Neutrophil (primary cell): ENCODE measurements around the gene NAIF1.

Source experiments
- H3K27ac ChIP-seq: fragments of 200-600 bp; sonication (generic); 2 replicates; pipeline ENCODE4 v1.5.1; 2016; ENCODE audit warnings: mild to moderate bottlenecking, moderate library complexity
- H3K27me3 ChIP-seq: fragments of 200-600 bp; sonication (generic); 2 replicates; pipeline ENCODE4 v1.6.0; 2016; ENCODE audit warnings: mild to moderate bottlenecking
- H3K36me3 ChIP-seq: fragments of 200-600 bp; sonication (generic); 2 replicates; pipeline ENCODE4 v1.5.1; 2017
- H3K4me1 ChIP-seq, 2 experiments: fragments of 200-600 bp in 1 of 2; sonication (generic) in 1 of 2; 1 replicate in 1 of 2; 2 replicates in 1 of 2; pipeline versions ENCODE4 v1.5.1 to v1.6.1; 2013 to 2016; ENCODE audit warnings: low read depth in 1 of 2, low read length in 1 of 2, mild to moderate bottlenecking in 1 of 2, moderate library complexity in 1 of 2; ENCODE audit not compliant: control insufficient read depth in 1 of 2, insufficient read depth in 1 of 2
- H3K4me3 ChIP-seq, 2 experiments: fragments of 200-600 bp in 1 of 2; sonication (generic) in 1 of 2; 1 replicate in 1 of 2; 2 replicates in 1 of 2; pipeline ENCODE4 v1.5.1; 2013 to 2016; ENCODE audit warnings: low read depth in 1 of 2, low read length in 1 of 2, mild to moderate bottlenecking in 1 of 2, moderate library complexity in 1 of 2
- H3K9me3 ChIP-seq: fragments of 200-600 bp; sonication (generic); 2 replicates; pipeline ENCODE4 v1.5.1; 2016
- CTCF ChIP-seq: fragments of 200-600 bp; sonication (generic); IDR thresholded peaks from 2 replicates; pipeline ENCODE4 v1.5.1; 2016; ENCODE audit warnings: antibody characterized with exemption

NAIF1 gene

GRCh38 chr9:128091571-128091970, 24.5 kb upstream of the NAIF1 start:
- no peak for TF ChIP-seq CTCF
- H3K4me3 ChIP-seq, result no peak overlapping the region
- no peaks in the 10 kb centered on the region for H3K9me3 ChIP-seq
- no peak overlapping the region for H3K27ac ChIP-seq
- H3K36me3 ChIP-seq, result no peaks in the 10 kb centered on the region
- no peaks in the 10 kb centered on the region for H3K27me3 ChIP-seq
- H3K4me1 ChIP-seq, result peaks cover 18 to 20% of the 10 kb centered on the region in 2 experiments

GRCh38 chr9:128091144-128091543, 24.0 kb upstream of the NAIF1 start:
- no peak for TF ChIP-seq CTCF
- Histone ChIP-seq H3K27ac (no peak overlapping the region), H3K4me3 (no peak overlapping the region), H3K36me3 (no peaks in the 10 kb centered on the region), H3K27me3 (no peaks in the 10 kb centered on the region), H3K9me3 (no peaks in the 10 kb centered on the region), H3K4me1 (peaks cover 18 to 20% of the 10 kb centered on the region in 2 experiments)

- H3K27ac ChIP-seq, result no peak overlapping the region
- H3K4me1 ChIP-seq, result peaks cover 7 to 12% of the 10 kb centered on the region in 2 experiments
- no peaks in the 10 kb centered on the region for H3K9me3 ChIP-seq
- TF ChIP-seq CTCF, result no peak
- no peaks in the 10 kb centered on the region for H3K27me3 ChIP-seq
- H3K36me3 ChIP-seq, result no peaks in the 10 kb centered on the region
- no peak overlapping the region for H3K4me3 ChIP-seq
Measured at GRCh38 chr9:128089299-128089698, 22.2 kb upstream of the NAIF1 start.

GRCh38 chr9:128088253-128088945, 21.3 kb upstream of the NAIF1 start:
- H3K36me3 ChIP-seq, result no peaks in the 10 kb centered on the region
- no peak overlapping the region for H3K27ac ChIP-seq
- H3K9me3 ChIP-seq, result no peaks in the 10 kb centered on the region
- no peaks in the 10 kb centered on the region for H3K27me3 ChIP-seq
- TF ChIP-seq CTCF, result no peak
- H3K4me1 ChIP-seq, result peaks cover 0 to 7% of the 10 kb centered on the region in 2 experiments
- H3K4me3 ChIP-seq, result no peak overlapping the region

GRCh38 chr9:128087262-128087661, 20.1 kb upstream of the NAIF1 start:
- Histone ChIP-seq H3K4me3 (no peak overlapping the region), H3K36me3 (no peaks in the 10 kb centered on the region), H3K9me3 (no peaks in the 10 kb centered on the region), H3K4me1 (peaks cover 0 to 5% of the 10 kb centered on the region in 2 experiments), H3K27ac (no peak overlapping the region), H3K27me3 (no peaks in the 10 kb centered on the region)
- TF ChIP-seq CTCF, result no peak
